Activated T-cell treated with anti-CD3 and anti-CD28 coated beads, Interleukin-2, amount 50 U/mL, for 72 hours (primary cell): ENCODE results near the gene NXPE4. TPM values are rescaled to one million over a fixed set of nuclear protein-coding genes. Genes with fewer than 3 reads are reported as not detected.

Experiments used
- ATAC-seq, 2 donors: fragments of 150-1000 bp; cut with Tn5 transposase; replicated peaks in 1 of 2; 2 replicates each; pipeline ENCODE4 v1.10.0; 2021; ENCODE audit warnings: moderate library complexity in 2 of 2, mild to moderate bottlenecking in 1 of 2
- DNase-seq, 2 donors: peaks; one replicate each; pipeline ENCODE4 v3.0.0; 2021 to 2022; ENCODE audit warnings: mixed read lengths in 1 of 2
- H3K27ac Mint-ChIP-seq: one replicate; pipeline ENCODE4 v1.8.0; 2022; ENCODE audit warnings: mild to moderate bottlenecking, moderate library complexity, mixed read lengths
- H3K27me3 Mint-ChIP-seq: one replicate; pipeline ENCODE4 v1.8.0; 2022; ENCODE audit warnings: low read depth, mixed read lengths
- H3K36me3 Mint-ChIP-seq, 2 donors: one replicate each; pipeline ENCODE4 v1.8.0; 2022; ENCODE audit warnings: mixed read lengths in 2 of 2, mild to moderate bottlenecking in 1 of 2; ENCODE audit not compliant: insufficient read depth in 2 of 2
- H3K4me1 Mint-ChIP-seq: one replicate; pipeline ENCODE4 v1.8.0; 2022; ENCODE audit warnings: low read depth, mixed read lengths
- H3K4me3 Mint-ChIP-seq, 2 donors: one replicate each; pipeline ENCODE4 v1.8.0; 2022; ENCODE audit warnings: mild to moderate bottlenecking in 2 of 2, mixed read lengths in 2 of 2, moderate library complexity in 2 of 2
- H3K9me3 Mint-ChIP-seq, 2 donors: one replicate each; pipeline ENCODE4 v1.8.0; 2022; ENCODE audit warnings: mixed read lengths in 2 of 2
- total RNA-seq, 2 donors: library from RNA; stranded (reverse); gene quantifications; one replicate each; pipeline ENCODE4 v1.2.3, GENCODE V29; 2022

NXPE4 gene
- total RNA-seq, 2 donors from 2014 or later: not detected

GRCh38 chr11:114564831-114565230, 30.8 kb downstream of the NXPE4 start:
- Mint-ChIP-seq H3K27ac (no peak overlapping the region), H3K4me3 (no peak overlapping the region), H3K36me3 (no peaks in the 10 kb centered on the region), H3K27me3 (peaks cover under 1% of the 10 kb centered on the region), H3K4me1 (peaks cover 10% of the 10 kb centered on the region), H3K9me3 (no peaks in the 10 kb centered on the region)
- no peak for ATAC-seq
- no peak for DNase-seq

DNA sequence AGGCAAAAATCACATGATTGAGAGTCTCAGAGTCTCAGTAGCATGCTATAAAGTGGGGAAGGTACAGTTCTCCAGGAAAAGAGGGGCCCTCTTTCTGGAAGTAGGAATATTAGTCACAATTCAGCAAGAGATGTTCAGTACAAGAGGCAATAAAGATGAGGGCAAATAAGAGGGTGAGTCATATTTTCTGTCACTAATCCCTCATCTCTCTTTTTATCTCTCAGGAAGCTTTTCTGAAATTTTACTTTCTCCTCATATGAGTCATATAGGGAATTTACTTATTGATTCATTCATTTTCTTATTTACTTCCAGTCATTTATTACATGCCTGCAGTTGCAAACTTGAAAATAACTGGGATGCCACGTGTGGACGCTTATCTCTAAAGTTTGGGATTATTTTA, 32.5 kb downstream of the NXPE4 start:
- DNase-seq: no peak
- Mint-ChIP-seq H3K27me3 (peaks cover 8% of the 10 kb centered on the region), H3K9me3 (no peaks in the 10 kb centered on the region), H3K4me1 (peaks cover 10% of the 10 kb centered on the region), H3K4me3 (no peak overlapping the region), H3K36me3 (no peaks in the 10 kb centered on the region), H3K27ac (no peak overlapping the region)
- ATAC-seq: no peak

DNA sequence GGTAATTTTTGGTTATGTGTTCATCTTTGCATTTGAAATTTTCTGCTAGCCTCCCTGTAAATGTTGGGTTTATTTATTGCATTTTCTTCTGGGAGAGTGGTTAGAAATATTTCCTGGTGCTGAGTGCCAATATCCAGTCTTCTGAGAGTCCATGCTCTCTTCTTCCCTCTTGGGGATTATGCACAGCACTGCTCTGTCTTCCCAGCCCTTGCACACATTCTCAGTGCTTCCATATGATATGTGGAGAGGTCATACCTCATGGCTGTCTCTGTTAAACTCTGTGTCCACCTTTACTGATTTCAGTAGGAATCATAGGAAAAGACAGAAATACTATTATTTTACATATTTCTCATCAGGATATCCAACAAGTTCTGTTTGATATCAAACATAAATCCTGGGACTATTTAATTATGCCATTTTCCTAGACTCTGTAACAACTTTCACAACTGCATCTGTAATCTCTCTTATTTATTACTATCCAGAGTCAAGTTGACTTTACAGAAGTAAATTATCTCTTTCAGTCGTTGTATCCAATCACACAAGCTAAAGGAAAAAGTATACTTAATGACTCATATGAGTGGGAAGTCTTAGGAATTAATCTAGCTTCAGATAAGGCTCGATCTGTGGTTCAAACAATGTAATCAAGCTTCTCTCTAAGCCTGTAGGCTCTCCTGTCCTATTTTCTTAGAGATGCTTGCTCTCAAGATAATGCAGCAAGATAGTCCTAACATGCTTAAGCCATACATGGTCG, 33.2 kb downstream of the NXPE4 start:
- DNase-seq: no peak
- peaks cover 10% of the 10 kb centered on the region for H3K4me1 Mint-ChIP-seq
- H3K9me3 Mint-ChIP-seq: no peaks in the 10 kb centered on the region
- H3K4me3 Mint-ChIP-seq: no peak overlapping the region
- no peak for ATAC-seq
- peaks cover 8% of the 10 kb centered on the region for H3K27me3 Mint-ChIP-seq
- no peaks in the 10 kb centered on the region for H3K36me3 Mint-ChIP-seq
- no peak overlapping the region for H3K27ac Mint-ChIP-seq

GRCh38 chr11:114559425-114560310, 35.9 kb downstream of the NXPE4 start, which contains the start of gene NXPE1:
Gene NXPE1 (minus strand): TSS chr11:114559881. CDS start chr11:114551201, 8,680 bp downstream.
- Mint-ChIP-seq H3K4me1 (peaks cover 10% of the 10 kb centered on the region), H3K36me3 (no peaks in the 10 kb centered on the region), H3K27me3 (peaks cover 8% of the 10 kb centered on the region), H3K27ac (no peak within 1 kb of the TSS), H3K4me3 (no peak within 1 kb of the TSS), H3K9me3 (no peaks in the 10 kb centered on the region)
- DNase-seq: no peak
- ATAC-seq: no peak

DNA sequence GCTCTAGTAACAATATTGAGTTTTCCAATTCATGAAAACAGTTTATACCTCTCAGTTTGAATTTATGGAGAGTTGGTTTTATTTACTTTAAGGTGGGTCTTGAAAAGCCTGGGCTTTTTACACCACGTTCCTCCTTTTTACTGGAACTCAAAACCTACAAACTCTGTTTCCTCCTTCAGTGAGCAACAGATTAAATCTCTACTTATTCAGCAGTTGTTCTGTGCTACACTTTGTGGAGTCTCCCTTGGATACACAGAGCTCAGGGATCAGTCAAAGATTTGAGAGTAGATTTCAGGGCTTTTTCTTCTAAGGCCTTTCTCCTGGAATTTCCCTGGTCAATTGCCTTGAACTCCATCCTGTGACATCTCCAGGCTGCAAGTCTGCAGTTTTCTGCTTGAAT, 39.5 kb downstream of the NXPE4 start:
- no peak overlapping the region for H3K4me3 Mint-ChIP-seq

DNA sequence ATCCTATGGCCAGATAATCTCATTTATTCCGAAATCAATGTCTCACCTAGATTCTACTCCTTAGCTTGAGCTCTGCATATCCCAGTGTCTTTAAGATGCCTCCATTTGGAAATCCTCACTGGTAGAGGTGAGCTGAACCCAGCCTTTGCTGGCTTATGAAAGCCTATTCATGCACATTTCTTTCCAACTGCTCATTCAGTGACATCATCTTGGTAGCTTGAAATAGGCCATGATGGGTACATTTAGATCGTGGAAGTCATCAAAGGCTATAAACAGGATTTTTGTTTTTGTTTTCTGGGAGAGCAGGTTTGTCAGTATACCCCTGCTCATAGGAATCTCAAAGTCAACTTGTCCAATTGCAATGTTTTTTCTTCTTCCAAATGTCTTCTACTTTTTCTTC, 41.9 kb downstream of the NXPE4 start:
- H3K27me3 Mint-ChIP-seq: no peaks in the 10 kb centered on the region
- no peaks in the 10 kb centered on the region for H3K36me3 Mint-ChIP-seq
- H3K27ac Mint-ChIP-seq: no peak overlapping the region
- no peak overlapping the region for H3K4me3 Mint-ChIP-seq
- no peaks in the 10 kb centered on the region for H3K9me3 Mint-ChIP-seq
- ATAC-seq: no peak
- H3K4me1 Mint-ChIP-seq: no peaks in the 10 kb centered on the region
- no peak for DNase-seq

More for the DNA sequence above, 39.5 kb downstream of the NXPE4 start:
- Mint-ChIP-seq H3K9me3 (no peaks in the 10 kb centered on the region), H3K4me1 (no peaks in the 10 kb centered on the region), H3K27me3 (peaks cover 8% of the 10 kb centered on the region), H3K27ac (no peak overlapping the region), H3K36me3 (no peaks in the 10 kb centered on the region)
- ATAC-seq (no peak), DNase-seq (no peak)

DNA sequence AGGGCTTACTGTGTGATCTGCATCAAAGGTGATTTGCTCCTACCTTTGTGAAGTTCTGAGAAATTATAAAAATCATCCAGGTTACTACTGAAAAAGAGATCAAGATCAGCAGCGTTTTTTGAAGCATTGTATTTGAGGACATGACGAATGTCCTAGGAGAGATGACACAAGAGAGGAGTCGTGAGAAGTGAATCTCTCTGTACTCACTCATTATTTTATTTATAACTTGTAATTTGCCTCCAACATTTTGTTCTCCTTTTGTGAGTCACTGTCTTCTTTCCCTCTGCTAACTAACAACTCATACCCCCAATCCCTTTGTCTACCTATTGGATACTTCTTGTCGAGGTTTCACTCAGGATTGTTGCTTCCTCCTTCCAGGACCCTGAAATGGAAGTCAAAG, 44.5 kb downstream of the NXPE4 start:
- H3K4me1 Mint-ChIP-seq: no peaks in the 10 kb centered on the region
- H3K36me3 Mint-ChIP-seq: no peaks in the 10 kb centered on the region
- H3K27ac Mint-ChIP-seq: no peak overlapping the region
- ATAC-seq: no peak
- H3K27me3 Mint-ChIP-seq: peaks cover 7% of the 10 kb centered on the region
- no peak overlapping the region for H3K4me3 Mint-ChIP-seq
- peaks cover 0 to under 1% of the 10 kb centered on the region in 2 donors for H3K9me3 Mint-ChIP-seq
- DNase-seq: no peak

DNA sequence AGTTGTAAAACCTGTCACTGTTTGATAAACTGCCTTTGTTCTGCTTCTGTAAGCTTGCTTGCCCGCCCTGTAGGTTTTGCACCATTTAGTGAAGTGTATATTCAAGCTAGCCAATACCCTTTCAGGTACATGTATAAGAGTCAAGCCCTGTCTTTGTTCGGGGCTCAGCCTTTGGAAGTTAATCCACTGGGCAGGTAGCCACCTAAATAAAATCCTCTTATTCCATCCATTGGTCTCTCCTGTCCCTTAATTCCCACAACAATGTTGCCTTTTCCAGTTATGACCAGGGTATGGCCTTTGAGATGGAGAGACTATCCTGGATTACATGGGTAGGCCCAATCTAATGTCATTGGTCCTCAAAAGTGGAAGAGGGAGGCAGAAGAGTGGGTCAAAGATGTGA, 69.9 kb downstream of the NXPE4 start:
- Mint-ChIP-seq H3K9me3 (peaks cover 5 to 8% of the 10 kb centered on the region in 2 donors), H3K36me3 (peaks cover 0 to 2% of the 10 kb centered on the region in 2 donors), H3K4me3 (no peak overlapping the region), H3K27ac (no peak overlapping the region), H3K4me1 (no peaks in the 10 kb centered on the region), H3K27me3 (no peaks in the 10 kb centered on the region)
- DNase-seq (no peak), ATAC-seq (no peak)

- Mint-ChIP-seq H3K27me3 (no peaks in the 10 kb centered on the region), H3K4me3 (no peak overlapping the region), H3K27ac (no peak overlapping the region), H3K36me3 (peaks cover 0 to 2% of the 10 kb centered on the region in 2 donors), H3K4me1 (no peaks in the 10 kb centered on the region), H3K9me3 (peaks cover 5 to 8% of the 10 kb centered on the region in 2 donors)
- no peak for ATAC-seq
- no peak for DNase-seq
Measured at GRCh38 chr11:114524122-114524521, 71.5 kb downstream of the NXPE4 start.

DNA sequence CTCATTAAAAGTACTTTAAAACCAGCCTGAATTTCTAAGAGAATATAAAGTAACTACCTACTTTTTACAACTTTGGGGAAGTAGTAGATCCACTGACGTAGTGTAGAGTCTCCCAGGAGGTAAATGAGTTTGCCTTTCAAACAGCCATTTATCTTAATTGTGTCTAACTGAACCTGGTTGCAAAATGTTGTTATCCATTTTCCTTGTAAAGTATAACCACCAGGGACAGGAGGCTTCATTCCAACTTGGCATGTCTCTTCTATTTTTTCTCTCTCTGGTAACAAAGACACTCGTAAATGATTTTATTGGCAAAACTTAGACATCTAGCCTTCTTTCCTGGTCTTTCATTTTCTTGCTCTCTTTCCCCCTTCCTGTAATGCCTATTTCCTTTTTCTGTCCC, 72.8 kb downstream of the NXPE4 start:
- Mint-ChIP-seq H3K4me1 (no peaks in the 10 kb centered on the region), H3K9me3 (peaks cover 5 to 8% of the 10 kb centered on the region in 2 donors), H3K27me3 (no peaks in the 10 kb centered on the region), H3K27ac (no peak overlapping the region), H3K4me3 (no peak overlapping the region), H3K36me3 (peaks cover 0 to 2% of the 10 kb centered on the region in 2 donors)
- ATAC-seq: no peak
- no peak for DNase-seq

Other genes starting within 250 kb of the NXPE4 start
- gene C11orf71, start 195.3 kb downstream of the NXPE4 start, total RNA-seq: 1 to 10 TPM; 5.9 to 7.1 TPM
- gene RBM7, start 195.1 kb downstream of the NXPE4 start, total RNA-seq: 10 to 100 TPM; 40.7 to 52.0 TPM
- 10 to 100 TPM; 60.6 to 61.2 TPM for gene REXO2, start 156.3 kb downstream of the NXPE4 start, total RNA-seq
- not detected for gene NXPE1, start 35.9 kb downstream of the NXPE4 start, total RNA-seq
- not detected for gene NXPE2, start 82.7 kb upstream of the NXPE4 start, total RNA-seq